Astrocyte (in vitro differentiated cells and primary cell): ENCODE measurements around the gene ATP10A.

Source experiments
- CTCF ChIP-seq: IDR thresholded peaks from 2 replicates; pipeline ENCODE4 v1.5.1; 2011; ENCODE audit warnings: low read depth, mild to moderate bottlenecking, inconsistent platforms, low read length, moderate library complexity; ENCODE audit not compliant: insufficient read depth
- EZH2 ChIP-seq: IDR thresholded peaks from 2 replicates; pipeline ENCODE4 v1.6.1; 2012; ENCODE audit warnings: mild to moderate bottlenecking, low read length, inconsistent platforms; ENCODE audit not compliant: insufficient read depth

- no peak for TF ChIP-seq CTCF
- TF ChIP-seq EZH2: no peak
These were observed 189.2 kb downstream of the ATP10A start for GRCh38 chr15:25673972-25674371.
